Kidney (tissue), 14 donors: ENCODE data around the gene HECTD1. TPM values are rescaled to one million over a fixed set of nuclear protein-coding genes. Genes with fewer than 3 reads are reported as not detected.
"Not testable (repeated sequence)": the region's sequence is repeated elsewhere in the genome, so short reads cannot be mapped to it uniquely, and the experiment has no call there.

Source experiments
- DNase-seq, 5 donors: peaks; one replicate each; pipeline ENCODE4 v3.0.0-alpha.2; 2013 to 2020
- FAIRE-seq: peaks from 2 replicates; lab custom pipeline; 2012; peaks lifted over from hg19 to GRCh38; lab: Jason Lieb, UNC
- H3K27ac ChIP-seq, 2 donors: one replicate each; pipeline ENCODE4 v1.7.0; 2013; ENCODE audit warnings: low read depth in 2 of 2, low read length in 2 of 2, inconsistent platforms in 1 of 2
- H3K27me3 ChIP-seq: one replicate; pipeline ENCODE4 v1.7.1; 2013; ENCODE audit warnings: low read length, inconsistent platforms; ENCODE audit not compliant: control insufficient read depth, insufficient read depth
- H3K36me3 ChIP-seq, 3 donors: one replicate each; pipeline versions ENCODE4 v1.7.0 to v1.7.1; 2013; ENCODE audit warnings: low read length in 3 of 3, control low read depth in 1 of 3, inconsistent platforms in 1 of 3; ENCODE audit not compliant: insufficient read depth in 3 of 3, control insufficient read depth in 2 of 3
- H3K4me1 ChIP-seq, 3 donors: one replicate each; pipeline versions ENCODE4 v1.7.0 to v1.7.1; 2013; ENCODE audit warnings: low read length in 3 of 3, inconsistent platforms in 1 of 3, low read depth in 1 of 3; ENCODE audit not compliant: control insufficient read depth in 2 of 3, insufficient read depth in 2 of 3
- H3K4me3 ChIP-seq, 3 donors: one replicate each; pipeline versions ENCODE4 v1.7.0 to v1.8.1; 2013; ENCODE audit warnings: low read length in 3 of 3, control low read depth in 1 of 3, inconsistent platforms in 1 of 3
- H3K9ac ChIP-seq, 3 donors: one replicate each; pipeline versions ENCODE4 v1.7.0 to v1.7.1; 2013; ENCODE audit warnings: low read length in 3 of 3, control low read depth in 1 of 3, inconsistent platforms in 1 of 3
- H3K9me3 ChIP-seq, 3 donors: one replicate each; pipeline versions ENCODE4 v1.7.0 to v1.7.1; 2013; ENCODE audit warnings: low read length in 3 of 3, control low read depth in 1 of 3, inconsistent platforms in 1 of 3; ENCODE audit not compliant: control insufficient read depth in 2 of 3, insufficient read depth in 1 of 3
- intact Hi-C: fragments of 100-400 bp; cut with DNase I; formaldehyde crosslinking; loops from one replicate; pipeline ENCODE4 v1.11.1; 2022
- polyA plus RNA-seq: library from polyadenylated mRNA; stranded (reverse); fragments of 350-450 nt; fragmentation: Illumina TruSeq; extraction: RNeasy Lipid Tissue Mini Kit (QIAGEN cat#74804); gene quantifications from one replicate; pipeline ENCODE4 v1.2.3, GENCODE V29; 2014; ENCODE audit warnings: low read depth, low replicate concordance; ENCODE audit not compliant: insufficient read depth
- total RNA-seq: library from RNA; stranded (reverse); fragmentation: NEBNext Ultra II Directional; extraction: Animal tissue kit (Norgen Biotek cat#: 25700); gene quantifications from one replicate; pipeline ENCODE4 v1.2.1, GENCODE V29; 2021
- TF ChIP-seq, protein P1 (sequence below): IDR thresholded peaks from 3 replicates; pipeline ENCODE4 v1.5.1; 2012; ENCODE audit warnings: mild to moderate bottlenecking, moderate library complexity, borderline replicate concordance; ENCODE audit not compliant: insufficient read depth; ENCODE audit errors: extremely low read depth
- donor health status: control.
- donor health status: control.
- donor health status: control.
- donor health status: control.
- donor health status: control.
- donor health status: DM: yes; HTN: yes; CAD: no.
- donor health status: Normal renal cell carcinoma (clear cell type).

HECTD1 gene
- total and polyA plus RNA-seq, 2 donors from 2014 or later: 35.5 to 164 TPM

DNA sequence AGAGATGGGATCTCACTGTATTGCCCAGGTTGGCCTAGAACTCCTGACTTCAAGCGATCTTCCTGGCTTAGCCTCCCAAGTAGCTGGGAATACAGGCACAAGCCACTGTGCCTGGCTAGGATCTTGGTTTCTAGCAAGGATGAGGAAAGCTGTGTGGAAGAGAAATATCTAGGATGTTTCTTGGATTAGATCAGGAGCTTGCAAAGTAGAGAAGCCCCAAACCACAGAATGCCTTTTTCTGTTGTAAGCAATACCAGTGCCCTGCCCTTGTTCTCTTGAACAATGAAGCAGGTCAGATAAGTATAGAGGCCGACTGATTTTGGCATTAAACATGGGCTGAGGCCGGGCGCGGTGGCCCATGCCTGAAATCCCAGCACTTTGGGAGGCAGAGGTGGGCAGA, 137.2 kb downstream of the HECTD1 start:
- intact Hi-C loops: no loop called here
- no peak for FAIRE-seq
- Histone ChIP-seq H3K27me3 (no peaks in the 10 kb centered on the region), H3K27ac (no peak overlapping the region), H3K9ac (no peak overlapping the region), H3K4me3 (no peak overlapping the region), H3K9me3 (no peaks in the 10 kb centered on the region), H3K36me3 (peaks cover 0 to 3% (median 0%) of the 10 kb centered on the region in 3 donors), H3K4me1 (no peaks in the 10 kb centered on the region)
- DNase-seq: no peak
- TF ChIP-seq, protein P1, sequence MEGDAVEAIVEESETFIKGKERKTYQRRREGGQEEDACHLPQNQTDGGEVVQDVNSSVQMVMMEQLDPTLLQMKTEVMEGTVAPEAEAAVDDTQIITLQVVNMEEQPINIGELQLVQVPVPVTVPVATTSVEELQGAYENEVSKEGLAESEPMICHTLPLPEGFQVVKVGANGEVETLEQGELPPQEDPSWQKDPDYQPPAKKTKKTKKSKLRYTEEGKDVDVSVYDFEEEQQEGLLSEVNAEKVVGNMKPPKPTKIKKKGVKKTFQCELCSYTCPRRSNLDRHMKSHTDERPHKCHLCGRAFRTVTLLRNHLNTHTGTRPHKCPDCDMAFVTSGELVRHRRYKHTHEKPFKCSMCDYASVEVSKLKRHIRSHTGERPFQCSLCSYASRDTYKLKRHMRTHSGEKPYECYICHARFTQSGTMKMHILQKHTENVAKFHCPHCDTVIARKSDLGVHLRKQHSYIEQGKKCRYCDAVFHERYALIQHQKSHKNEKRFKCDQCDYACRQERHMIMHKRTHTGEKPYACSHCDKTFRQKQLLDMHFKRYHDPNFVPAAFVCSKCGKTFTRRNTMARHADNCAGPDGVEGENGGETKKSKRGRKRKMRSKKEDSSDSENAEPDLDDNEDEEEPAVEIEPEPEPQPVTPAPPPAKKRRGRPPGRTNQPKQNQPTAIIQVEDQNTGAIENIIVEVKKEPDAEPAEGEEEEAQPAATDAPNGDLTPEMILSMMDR: no peak

DNA sequence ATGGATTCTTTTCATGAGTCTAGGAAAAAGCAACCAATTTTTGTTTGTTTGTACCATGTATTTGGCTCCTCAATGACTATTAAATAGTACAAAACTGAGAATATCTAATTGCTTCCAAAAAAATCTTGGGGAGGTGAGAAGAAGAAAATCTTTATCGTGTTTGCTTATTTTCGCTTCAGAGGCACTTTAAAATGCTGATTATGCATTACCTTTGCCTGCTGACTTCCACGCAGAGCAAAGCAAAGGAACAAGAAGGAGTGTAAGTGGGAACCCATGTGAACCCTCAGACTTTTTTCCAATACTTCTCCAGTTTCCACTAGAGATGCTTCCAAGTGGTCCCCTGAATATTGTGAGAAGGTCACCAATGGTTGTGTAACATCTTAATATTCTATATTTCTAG, 138.2 kb downstream of the HECTD1 start:
- TF ChIP-seq, protein P1: no peak
- no peak overlapping the region for H3K9ac ChIP-seq
- no peaks in the 10 kb centered on the region for H3K36me3 ChIP-seq
- FAIRE-seq (no peak), DNase-seq (no peak)
- no peak overlapping the region for H3K4me3 ChIP-seq
- H3K27me3 ChIP-seq: no peaks in the 10 kb centered on the region
- no peak overlapping the region for H3K27ac ChIP-seq
- H3K4me1 ChIP-seq: no peaks in the 10 kb centered on the region
- intact Hi-C loops: no loop called here
- no peaks in the 10 kb centered on the region for H3K9me3 ChIP-seq

DNA sequence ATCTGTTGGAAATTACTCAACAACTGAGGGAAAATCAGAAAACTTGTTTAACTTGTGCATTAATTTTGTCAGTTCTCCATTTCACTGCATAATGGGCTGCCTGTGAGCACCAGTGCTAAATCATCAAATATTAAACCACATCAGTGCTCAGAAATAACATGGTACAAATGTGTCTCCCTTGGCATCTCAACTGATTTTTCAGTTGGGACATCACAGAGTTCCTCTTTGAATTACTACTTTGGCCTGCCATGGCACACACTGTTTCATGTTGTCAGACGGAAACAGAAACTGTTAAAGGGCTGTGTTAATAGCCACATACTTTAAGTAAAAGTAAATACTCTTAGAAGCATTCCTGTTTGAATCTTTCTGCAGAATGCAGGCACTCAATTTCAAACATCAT, 139.4 kb downstream of the HECTD1 start:
- no peak overlapping the region for H3K9ac ChIP-seq
- no peaks in the 10 kb centered on the region for H3K36me3 ChIP-seq
- no peak overlapping the region for H3K4me3 ChIP-seq
- intact Hi-C loops: no loop called here
- no peaks in the 10 kb centered on the region for H3K9me3 ChIP-seq
- H3K4me1 ChIP-seq: no peaks in the 10 kb centered on the region
- H3K27me3 ChIP-seq: no peaks in the 10 kb centered on the region
- FAIRE-seq (no peak), DNase-seq (no peak)
- no peak overlapping the region for H3K27ac ChIP-seq
- TF ChIP-seq, protein P1: no peak

DNA sequence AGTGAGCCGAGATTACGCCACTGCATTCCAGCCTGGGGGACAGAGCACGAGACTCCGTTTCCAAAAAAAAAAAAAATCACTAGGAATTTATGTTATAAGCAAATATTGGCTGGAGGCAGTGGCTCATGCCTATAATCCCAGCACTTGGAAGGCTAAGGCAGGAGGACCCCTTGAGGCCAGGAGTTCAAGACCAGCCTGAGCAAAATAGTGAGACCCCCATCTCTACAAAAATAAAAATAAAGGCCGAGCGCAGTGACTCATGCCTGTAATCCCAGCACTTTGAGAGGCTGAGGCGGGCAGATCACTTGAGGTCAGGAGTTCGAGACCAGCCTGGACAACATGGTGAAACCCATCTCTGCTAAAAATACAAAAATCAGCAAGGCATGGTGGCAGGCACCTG, 144.7 kb downstream of the HECTD1 start:
- H3K4me1 ChIP-seq, H3K27ac ChIP-seq, H3K9me3 ChIP-seq, DNase-seq, H3K9ac ChIP-seq, H3K27me3 ChIP-seq, intact Hi-C loops, H3K4me3 ChIP-seq, FAIRE-seq, H3K36me3 ChIP-seq: not testable (repeated sequence)
